NK-92 (cell line): ENCODE measurements around the gene CCK.

Source experiments
- DNase-seq: peaks from one replicate; lab custom pipeline; 2025; ENCODE audit not compliant: unreplicated experiment; lab: John Stamatoyannopoulos, UW

Gene CCK

GRCh38 chr3:42269647-42270046 is 3.7 kb upstream of the CCK start:
- no peak for DNase-seq

GRCh38 chr3:42267878-42268277 is 1.9 kb upstream of the CCK start:
- DNase-seq, result no peak

DNA sequence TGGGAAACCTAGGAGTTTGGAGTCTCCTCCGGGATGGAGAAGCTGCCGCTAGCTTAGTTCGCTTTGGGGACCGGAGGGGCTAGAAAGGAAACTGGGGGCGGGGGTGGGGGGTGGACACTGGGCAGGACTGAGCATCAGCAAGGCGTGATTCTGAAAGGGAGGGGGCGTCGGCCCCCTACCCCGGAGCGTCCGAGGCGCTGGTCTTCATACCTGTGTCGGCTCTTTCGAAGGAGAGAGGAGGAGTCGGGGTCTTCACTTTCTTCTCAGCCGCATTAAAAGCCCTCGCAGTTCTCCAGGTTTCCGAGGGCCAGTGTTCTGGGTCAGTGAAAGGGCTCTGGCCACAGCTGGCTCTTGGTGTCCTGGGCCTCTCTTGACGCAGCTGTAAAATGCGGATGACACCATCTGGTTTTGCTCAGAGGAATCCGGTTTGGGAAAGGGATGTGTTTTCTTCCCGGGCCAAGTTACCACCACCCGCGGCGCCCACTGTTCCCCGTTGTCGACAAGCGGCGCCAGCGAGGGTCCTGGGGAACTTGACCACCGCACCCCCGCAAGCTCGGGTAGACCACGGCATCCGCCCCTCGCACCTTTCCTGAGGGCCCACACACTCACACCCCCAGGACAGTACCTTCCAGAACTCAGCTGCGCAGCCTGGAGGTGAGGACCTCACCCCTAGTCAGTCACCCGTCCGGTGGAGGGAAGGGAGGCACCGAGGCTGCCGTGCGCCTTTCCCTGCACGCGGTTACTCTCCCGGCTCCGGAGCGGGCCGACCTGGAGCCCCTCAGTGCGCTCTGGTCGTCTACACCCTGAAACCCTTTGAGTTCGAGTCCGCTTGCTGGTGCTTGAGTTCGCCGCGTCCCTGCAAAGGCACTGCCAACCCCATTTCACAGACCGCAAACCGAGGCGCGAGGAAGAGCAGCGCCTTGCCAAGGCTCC is 660 bp downstream of the CCK start:
- no peak for DNase-seq

DNA sequence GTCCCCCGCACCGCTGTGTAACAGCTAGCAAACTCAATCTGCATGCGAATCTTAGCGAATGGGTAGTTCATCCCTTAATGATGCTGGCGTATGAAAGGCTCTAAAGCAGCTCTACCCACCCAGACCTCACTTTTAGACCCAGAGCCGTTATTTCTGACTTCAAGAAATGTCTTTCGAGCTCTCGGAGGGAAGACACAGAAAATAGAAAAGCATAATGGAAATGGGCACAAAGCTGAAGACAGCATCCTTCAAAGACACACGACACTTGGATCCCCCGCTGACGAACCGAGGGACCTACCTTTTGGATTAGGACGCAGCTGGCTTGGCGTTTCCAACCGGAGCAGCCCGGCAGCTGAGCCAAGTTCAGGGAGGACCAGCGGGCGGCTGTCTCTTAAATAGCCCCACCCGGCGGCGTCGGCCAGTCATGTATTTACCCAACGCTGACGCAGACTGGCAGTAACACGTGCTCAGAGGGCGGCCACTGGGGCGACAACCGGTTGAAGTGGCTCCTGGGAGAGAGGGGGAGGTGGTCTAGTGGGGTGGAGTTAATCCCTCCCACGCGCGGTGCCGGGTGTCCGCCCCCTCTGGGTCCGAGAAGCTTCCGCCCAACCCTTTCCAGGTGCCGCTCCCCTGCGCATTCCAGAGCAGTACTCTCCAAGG is 1.5 kb downstream of the CCK start:
- no peak for DNase-seq

GRCh38 chr3:42263354-42264346 is 2.3 kb downstream of the CCK start:
- DNase-seq, result no peak

DNA sequence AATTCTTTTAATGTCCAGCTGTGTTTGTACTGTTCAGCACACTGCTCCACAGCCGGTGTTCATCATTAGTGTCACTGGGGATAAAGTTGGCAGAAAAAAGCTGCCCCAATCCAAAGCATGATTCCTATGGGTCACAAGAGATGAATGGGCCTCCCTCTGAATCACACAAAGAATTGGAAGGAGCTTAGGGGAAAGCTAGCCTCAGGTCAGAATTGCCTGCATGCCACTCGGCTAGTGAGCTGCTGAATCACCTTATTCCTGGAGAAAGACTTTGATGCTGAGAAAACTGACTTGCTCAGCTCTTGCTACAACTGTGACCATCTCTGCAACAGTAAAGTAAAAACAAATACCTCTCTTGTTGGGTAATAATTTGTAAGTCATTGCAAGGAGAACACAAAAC is 3.5 kb downstream of the CCK start:
- DNase-seq, result no peak

DNA sequence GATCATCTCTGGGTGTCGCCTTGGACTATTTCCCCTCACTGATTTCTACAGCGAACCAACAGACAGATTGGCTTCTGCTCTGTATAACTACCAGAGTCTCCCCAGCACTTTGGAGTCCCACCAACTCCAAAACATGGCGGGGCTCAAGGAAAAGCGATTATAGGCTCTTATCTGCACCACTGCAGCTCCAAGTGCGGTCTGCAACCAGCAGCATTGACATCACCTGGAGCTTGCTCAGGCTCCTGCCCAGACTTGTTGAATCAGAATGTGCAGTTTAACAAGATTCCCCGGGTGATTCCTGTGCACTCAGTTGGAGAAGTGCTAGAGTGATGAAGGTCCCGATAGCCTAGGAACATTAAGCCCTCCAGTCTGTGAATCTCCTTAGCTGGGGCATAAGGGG is 9.0 kb downstream of the CCK start:
- no peak for DNase-seq

- DNase-seq, result no peak
Measured at GRCh38 chr3:42256135-42256819, 9.7 kb downstream of the CCK start.

GRCh38 chr3:42254566-42254965 is 11.4 kb downstream of the CCK start:
- no peak for DNase-seq

DNA sequence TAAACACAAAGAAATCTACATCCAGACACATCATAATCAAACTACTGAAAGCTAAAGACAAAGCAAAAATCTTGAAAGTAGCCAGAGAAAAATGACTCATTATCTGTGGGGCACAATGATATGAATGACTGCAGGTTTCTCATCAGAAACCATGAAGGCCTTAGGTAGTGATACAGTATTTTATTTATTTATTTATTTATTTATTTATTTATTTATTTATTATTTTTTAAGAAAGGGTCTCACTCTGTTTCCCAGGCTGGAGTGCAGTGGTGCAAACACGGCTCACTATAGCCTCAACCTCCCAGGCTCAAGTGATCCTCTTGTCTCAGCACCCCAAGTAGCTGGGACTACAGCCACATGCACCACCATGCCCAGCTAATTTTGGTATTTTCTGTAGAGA is 15.2 kb downstream of the CCK start:
- no peak for DNase-seq

- DNase-seq, result no peak
Measured at GRCh38 chr3:42247576-42248027, 18.4 kb downstream of the CCK start.

DNA sequence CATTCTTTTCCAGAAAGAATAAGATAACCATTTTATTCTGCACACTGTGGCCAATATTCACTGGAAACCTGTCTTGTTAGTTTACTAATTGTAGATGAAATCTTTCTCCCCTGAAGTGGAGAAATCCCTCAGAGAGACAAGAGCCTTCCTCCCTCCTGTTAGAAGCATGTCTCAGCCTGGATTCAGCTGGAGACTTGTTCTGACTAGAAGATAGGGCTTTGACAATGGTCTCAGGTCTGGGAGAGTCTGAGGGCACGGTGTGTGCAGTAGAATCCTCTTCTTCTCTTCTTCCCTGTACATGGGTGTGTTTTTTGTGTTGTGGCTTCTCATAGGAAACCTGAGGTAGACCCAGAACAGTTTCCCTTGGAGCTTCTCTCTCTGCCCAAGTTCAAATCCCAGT is 19.9 kb downstream of the CCK start:
- no peak for DNase-seq

DNA sequence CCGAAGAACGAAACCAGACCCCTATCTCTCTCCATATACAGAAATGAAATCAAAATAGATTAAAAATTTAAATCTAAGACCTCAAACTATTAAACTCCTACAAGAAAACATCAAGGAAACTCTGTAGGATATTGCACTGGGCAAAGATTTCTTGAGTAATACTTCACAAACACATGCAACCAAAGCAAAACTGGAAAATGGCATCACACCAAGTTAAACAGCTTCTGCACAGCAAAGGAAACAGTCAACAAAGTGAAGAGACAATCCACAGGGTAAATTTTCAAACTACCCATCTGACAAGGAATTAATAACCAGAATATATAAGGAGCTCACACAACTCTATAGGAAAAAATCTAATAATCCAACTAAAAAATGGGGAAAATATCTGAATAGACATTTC is 29.4 kb downstream of the CCK start:
- DNase-seq, result no peak

DNA sequence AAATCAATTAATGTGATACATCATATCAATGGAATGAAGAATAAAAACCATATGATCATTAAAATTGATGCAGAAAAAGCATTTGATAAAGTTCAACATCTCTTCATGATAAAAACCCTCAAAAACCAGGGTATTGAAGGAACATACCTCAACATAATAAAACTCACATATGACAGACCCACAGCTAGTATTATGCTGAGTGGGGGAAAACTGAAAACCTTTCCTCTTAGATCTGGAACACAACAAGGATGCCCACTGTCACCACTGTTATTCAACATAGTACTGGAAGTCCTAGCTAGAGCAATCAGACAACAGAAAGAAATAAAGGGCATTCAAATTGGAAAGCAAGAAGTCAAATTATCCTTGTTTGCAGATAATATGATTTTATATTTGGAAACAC is 30.5 kb downstream of the CCK start:
- DNase-seq, result no peak

GRCh38 chr3:42230860-42231259 is 35.1 kb downstream of the CCK start:
- no peak for DNase-seq

GRCh38 chr3:42229942-42230688 is 35.9 kb downstream of the CCK start:
- no peak for DNase-seq

DNA sequence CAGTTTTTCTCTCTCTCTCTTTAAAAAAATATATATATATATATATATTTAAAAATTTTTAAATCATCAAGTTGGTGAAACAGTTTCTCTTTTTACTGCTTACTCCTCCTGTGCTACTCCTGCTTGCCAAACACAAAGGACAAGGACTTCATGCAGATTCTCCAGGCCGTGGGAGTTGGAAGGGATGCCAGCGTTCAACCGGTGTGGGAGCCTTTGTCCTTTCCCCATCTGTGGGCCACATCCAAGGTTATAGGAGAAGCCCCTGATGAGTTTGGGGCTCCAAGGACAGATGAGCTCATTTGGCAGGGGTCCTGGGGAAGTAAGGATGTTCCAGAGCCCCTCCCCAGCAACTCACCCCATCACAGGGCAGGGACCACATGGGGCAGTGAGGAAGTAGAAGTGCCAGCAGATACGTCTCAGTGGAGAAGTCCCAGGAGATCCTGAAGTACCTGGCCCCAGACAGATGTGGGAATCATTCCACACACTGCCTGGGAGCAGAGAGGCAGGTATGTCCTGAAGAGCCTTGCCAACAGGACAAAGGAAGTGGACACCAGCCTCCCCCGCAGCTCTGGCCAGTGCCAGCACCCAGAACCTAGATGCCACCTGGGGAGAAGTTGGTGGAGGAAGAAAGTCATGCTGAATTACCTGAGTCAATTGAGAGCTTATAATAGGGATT is 36.6 kb downstream of the CCK start:
- no peak for DNase-seq

GRCh38 chr3:42228796-42229195 is 37.2 kb downstream of the CCK start:
- DNase-seq, result no peak
